Measurements from ENCODE around the gene ZNF777. TPM values are rescaled to one million over a fixed set of nuclear protein-coding genes. Genes with fewer than 3 reads are reported as not detected.

The ZNF777 gene
- 9.4 and 10.8 TPM in 2 replicates for total RNA-seq

DNA sequence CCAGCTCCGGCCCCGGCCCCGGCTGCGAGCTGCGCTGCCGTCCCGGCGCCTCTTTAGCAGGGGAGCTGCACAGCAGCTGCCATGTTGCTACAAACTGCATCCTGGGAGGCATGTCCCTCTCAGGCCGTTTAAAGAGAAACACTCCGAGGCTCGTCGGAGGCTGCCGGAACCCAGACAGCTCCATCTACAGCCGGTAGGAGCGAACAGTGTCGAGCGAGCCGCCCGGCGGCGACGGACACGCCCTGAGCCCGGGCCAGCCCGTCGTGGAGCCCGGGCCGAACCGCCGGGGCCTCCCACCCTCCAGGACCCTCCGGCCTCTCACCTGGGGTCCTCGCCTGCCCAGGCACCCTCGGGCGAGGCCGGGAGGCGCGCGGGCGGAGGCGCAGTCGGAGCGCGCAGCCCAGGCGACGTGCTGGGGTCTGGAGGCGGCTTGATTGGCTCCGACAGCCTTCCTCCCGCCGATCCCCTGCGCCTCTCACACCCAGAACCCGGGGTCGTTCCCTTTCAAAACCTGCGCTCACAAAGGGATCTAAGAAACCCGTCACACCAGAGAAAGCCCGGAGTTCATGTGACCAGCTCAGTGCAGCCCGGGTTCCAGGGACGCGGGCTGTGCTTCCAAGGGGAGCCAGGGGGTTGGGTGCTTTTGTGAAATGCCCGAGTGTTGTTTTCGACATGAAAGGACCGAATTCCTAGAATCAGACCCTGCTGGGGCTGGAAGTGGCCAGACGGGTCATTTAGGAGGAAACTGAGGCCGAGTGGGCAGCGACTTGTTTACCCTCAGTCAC, at the start of gene ZNF777:
Gene ZNF777, minus strand, starts transcription at position 570 of the 785 bp plus-strand sequence. CDS start 5,040 bp downstream, outside the sequence.

DNA sequence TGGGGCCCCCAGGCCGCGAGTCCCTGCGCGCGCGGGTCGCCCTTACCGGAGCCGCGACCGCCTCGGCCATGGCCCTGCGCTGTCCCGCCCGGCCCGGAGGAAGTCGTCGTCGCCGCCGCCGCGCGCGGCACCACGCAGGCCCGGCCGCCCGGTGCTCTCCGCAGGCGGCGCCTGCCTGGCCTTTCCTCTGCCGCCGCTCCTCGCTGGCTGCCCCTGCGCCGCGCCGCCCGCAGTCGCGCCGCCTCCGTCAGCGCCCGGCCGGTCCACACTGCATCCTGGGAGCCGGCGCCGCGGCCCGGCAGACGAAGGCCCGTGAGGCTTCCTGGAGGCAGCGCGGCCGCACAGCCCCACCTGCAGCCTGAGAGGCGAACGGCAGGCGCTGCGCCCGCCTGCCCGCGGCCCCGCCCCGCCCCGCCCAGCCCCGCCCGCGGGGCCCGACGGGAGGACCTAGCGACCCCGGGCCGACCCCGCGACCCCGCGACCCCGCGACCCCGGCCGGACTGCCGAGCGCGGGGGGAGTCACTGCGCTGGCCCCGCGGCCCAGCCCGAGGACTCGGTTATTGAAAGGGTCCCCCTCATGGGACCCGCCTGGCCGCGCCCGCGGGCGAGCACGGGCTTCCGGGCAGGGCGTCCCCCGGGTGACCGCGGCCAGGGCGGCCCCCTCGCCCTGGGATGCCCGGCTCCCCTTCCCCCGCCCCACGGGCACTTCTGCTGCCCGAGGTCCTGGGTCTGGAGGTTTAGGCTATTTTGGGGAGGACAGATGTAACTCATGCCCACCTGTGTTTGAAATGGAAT, 36.8 kb upstream of the ZNF777 start, which contains the start of gene ZNF746:
Gene ZNF746, minus strand, starts transcription at position 343 of the 795 bp plus-strand sequence. Its CDS starts 273 bp downstream, at position 70.

Other genes with a start within 250 kb of the ZNF777 start
- 7.1 and 8.2 TPM in 2 replicates for gene ZNF212, start 221.4 kb downstream of the ZNF777 start, total RNA-seq
- 6.9 and 9.8 TPM in 2 replicates for gene ZNF783, start 198.9 kb downstream of the ZNF777 start, total RNA-seq
- 23.8 and 31.0 TPM in 2 replicates for gene ZNF746, start 36.7 kb upstream of the ZNF777 start, total RNA-seq

All from vein endothelial cell (primary cell).